ENCODE results near the gene GPNMB.

Gene GPNMB

DNA sequence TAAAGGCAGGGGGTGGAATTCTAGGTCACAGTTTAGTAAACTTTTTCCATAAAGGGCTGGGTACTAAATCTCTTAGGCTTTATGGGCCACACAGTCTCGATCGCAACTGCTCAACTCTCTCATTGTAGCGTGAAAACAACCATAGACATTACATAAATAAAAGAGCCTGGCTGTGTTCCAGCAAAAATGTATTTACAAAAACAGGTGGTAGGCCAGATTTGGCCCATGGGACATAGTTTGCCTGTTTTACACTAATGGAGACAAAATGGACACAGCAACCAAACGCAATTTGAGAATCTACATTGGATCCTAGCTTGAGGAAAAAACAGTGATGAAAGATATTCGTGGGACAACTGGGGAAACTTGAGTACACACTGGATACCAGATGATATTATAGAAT lies 29.3 kb downstream of the GPNMB start:
- DNase-seq = peak in 1 of 2 experiments; percentile 43

DNA sequence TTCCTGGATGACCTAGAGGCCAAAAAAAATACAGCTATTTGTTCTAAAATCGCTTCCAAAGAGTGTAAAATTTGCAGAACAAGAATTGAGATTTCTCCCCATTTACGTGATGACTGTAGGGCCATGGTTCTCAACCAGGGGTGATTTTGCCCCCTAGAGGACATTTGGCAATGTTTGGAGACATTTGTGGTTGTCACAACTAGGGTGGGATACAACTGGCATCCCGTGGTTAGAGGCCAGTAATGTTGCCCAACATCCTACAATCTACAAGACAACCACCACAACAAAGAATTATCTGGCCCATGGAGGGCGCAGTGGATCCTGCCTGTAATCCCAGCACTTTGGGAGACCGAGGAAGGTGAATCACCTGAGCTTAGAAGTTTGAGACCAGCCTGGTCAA lies 29.8 kb downstream of the GPNMB start:
- DNase-seq = peak in 1 of 2 experiments; percentile 19

DNA sequence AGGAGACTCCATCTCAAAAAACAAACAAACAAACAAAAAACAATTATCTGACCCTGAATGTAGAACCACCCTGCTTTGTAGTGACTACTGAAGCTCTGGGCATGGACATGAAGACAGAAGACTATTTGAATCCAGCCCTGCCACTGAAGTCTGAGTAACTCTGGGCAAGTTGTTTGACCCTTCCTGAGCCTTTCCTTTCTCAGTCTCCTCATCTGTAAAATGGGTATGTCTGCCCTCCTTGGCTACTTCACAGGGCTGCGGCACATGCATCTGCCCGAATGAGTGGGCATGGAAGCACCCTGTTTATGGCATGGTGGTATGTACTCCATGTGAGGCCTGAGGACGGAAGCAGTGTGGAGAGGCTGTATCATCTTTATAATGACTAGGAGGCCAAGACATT lies 30.4 kb downstream of the GPNMB start:
- no peak for DNase-seq

DNA sequence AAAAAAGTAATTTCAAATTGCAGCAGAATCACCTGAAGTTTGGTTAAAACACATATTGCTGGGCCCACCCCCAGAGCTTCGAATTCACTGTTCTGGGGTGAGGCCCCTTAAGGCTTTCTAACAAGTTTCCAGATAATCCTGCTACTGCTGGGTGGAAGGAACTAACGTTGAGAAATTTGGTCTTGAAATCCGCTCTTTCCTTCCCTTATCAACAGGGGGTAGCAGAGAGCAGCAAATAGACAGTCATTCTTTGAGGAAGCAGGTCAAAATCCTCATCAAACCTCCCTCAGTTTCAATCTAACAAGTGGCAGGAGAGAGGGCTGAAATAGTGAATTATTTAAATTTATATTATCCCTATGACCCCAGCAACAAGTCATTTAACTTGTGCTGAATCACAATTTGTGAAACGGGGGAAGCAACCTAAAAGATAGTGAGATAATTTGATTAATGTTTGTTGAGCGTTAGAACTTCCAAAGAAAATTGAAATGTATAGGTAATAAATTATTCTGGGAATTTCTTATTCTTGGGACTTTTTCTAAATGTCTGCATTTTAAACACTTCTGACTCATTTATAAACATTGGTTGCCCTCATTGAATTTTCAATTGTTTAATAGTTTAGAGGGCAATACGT lies 30.9 kb downstream of the GPNMB start:
- DNase-seq = peak; percentile 78 to 81

DNA sequence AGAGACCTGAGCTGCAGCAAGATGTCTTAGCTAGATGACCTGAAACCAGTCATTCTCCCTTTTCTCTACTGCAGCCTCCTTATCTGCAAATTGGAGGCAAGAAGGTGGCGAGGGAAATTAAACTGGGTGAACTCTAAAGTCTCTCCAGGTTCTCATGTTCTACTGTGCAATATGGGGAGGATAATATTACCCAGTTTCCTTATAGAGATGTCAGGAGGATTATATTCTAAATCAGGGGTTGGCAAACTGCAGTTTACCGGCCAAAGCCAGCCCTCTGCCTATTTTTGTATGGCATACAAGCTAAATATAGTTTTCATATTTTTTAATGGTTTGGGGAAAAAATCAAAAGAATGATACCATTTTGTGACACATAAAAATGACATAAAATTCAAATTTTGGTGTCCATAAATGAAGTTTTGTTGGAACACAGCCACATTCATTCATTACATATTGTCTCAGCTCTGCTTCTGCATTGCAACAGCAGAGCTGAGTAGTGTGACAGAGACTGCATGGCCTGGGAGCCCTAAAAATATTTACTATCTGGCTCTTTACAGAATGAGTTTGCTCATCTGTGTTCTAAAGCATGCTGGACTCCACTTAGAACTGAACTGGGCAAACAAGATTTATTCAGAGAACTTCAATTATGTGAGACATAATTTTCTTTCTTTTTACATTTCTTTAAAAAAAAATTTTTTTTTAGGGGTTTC lies 33.4 kb downstream of the GPNMB start:
- DNase-seq = no peak

DNA sequence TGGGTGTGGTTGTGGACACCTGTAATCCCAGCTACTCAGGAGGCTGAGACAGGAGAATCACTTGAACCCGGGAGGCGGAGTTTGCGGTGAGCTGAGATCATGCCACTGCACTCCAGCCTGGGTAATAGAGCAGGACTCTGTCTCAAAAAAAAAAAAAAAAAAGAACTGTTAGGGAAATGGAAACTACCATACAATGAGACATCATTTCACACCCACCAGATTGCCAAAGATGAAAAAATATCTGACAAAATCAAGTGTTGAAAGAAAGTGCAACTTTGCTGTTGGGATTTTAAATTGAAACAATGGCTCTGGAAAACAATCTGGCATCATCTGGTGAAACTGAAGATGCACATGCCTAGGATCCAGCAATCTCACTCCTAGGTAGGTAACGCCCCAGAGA lies 36.5 kb downstream of the GPNMB start:
- no peak for DNase-seq

DNA sequence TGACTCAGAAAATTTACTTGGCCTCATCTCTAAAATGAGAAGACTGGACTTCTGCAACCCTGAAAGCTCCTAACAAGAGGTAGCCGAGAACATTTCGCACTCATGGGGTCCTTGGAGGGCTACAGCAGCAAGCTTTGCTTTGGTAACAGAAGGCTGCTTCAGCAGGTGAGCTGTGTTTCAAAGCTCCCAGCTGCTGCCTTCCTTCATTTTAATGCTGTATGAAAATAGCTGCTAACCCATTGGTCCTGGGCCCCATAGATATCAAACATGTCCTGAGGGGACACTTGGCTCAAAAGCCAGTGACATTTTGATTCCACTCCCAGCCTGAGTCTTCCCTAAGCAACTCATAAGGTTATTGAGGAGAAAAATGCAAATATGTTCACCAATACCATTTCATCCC lies 38.3 kb downstream of the GPNMB start:
- DNase-seq = no peak

DNA sequence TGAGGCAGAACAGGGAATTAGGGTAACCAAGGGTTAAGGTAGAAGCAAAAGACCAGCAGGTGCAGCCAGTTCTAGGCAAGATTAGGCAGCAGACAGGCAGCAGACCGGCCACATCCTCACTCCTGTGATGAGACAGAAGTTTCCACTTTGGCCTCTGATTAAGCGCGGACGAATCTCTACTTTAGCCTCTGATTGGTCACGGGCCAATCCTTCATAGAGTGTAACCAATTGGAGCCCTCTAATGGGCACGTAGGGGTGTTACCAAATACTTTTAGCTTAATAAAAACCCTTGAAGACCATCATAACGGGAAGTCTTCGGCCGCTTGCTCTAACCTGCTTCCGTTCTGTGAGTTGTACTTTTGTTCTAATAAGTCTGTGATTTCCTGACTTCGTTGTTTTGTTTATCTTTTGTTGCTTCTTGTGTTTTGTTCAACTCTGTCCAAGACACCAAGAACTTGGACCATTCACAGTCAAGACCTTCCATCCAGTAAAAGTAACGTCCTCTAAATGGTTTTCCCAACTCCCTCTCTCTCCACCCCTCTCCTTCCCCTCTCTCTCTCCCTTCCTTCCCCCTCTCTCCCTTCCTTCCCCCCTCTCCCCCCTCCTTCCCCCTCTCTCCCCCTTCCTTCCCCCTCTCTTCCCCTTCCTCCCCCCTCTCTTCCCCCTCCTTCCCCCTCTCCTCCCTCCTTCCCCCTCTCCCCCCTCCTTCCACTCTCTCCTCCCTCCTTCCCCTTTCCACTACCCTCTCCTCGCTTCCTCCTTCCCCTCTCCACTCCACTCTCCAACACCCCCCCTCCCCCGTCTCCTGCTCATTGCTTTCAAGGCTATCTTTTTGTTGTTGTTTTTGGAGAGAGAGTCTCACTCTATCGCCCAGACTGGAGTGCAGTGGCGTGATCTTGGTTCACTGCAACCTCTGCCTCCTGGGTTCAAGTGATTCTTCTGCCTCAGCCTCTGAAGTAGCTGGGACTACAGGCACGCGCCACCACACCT lies 39.4 kb downstream of the GPNMB start:
- no peak for DNase-seq

DNA sequence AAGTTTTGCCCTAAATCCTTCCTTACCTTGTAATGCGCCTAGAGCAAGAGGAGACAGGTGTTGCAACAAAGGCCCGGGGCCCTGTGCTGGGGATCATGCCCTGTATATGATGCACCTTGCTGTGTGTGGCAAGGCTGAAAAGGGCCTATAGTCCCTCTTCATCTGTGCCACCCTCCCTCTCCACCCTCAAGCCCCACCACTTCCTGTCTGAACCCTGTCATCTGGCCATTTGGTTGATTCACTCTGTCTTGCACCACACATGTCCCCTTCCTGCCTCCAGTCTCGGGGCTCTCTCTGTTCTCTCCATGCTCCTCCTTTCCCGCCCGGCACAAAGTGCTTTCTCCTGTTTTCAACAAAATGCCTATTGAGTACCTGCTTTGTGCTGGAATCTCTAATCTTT lies 41.0 kb downstream of the GPNMB start:
- DNase-seq = no peak

DNA sequence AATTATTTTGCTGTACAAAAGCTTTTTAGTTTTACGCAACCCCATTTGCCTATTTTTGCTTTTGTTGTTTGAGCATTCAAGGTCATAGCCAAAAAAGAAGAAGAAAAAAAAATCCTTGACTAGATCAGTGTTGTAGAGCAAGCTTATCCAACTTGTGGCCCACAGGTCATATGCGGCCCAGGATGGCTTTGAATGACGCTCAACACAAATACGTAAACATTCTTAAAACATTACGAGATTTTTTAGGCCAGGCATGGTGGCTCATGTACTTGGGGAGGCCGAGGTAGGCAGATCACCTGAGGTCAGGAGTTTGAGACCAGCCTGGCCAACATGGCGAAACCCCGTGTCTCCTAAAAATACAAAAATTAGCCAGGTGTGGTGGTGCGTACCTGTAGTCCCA lies 44.4 kb downstream of the GPNMB start:
- no peak for DNase-seq

DNA sequence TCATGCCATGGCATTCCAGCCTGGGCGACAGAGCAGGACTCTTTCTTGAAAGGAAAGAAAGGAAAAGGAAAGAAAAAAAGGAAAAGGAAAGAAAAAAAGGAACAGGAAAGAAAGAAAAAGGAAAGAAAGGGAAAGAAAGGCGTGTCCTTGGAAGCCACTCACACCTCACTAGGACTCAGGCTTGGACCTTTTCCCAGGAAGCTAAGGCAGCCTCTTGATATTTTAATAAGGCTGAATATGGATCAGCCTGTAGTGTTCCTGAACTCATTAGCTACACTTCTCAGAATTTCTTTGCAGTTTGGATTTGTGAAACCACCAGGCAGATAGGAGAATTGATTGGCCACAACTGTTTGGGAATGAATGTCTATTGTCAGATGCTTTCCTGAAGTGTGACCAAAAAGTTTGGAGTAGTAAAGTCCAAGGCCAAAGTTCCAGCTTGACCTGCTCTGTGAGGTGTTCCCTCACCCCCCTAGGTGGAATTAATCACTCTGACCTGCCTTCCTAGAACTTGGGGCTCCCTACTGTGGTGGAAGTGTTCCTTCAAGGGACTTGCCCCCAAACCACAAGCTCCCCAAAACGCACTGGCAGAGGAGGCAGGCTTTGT lies 45.5 kb downstream of the GPNMB start:
- no peak for DNase-seq

DNA sequence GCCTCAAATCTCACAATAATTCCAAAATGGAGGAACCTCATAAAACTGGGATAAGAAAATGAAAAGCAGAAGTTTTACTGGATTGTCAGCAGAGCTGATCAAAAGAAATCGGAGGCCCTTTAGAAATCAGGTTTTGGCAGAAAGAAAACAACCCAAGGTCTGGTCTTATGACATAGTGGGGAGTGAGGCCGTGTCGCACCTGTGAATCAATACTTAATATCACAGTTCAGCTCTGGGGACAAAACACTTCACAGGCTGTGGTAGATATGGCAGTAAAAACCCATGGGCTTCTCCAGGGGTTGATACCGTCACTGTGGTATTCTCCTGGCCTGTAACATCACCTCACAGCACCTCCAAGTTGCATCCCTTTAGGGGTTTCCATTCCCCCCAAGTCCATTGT lies 46.0 kb downstream of the GPNMB start:
- no peak for DNase-seq

DNA sequence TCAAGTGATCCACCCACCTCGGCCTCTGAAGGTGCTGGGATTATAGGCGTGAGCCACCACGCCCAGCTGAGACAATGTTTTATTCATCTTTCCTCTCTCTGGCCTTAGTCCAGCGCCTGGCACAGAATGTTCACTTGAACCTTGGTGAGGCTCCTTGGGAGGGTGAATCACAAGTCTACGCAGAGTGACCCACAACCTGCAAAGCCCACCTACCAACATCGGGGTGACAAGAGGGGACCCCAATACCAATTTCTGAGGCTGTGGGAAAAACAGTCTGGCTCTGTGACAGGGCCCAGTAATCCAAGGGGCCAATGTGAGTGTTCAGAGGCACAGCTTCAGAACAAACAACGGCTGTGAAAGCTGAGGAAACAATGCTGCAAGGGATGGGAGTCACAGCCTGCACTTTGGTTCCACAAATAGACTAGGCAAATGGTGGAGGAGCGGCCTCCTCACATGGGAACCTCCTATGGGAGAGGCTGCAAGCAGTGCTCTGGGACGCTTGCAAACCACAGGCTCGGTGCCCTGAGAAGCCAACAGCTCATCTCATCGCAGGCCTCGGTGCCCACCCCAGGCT lies 47.0 kb downstream of the GPNMB start:
- no peak for DNase-seq

DNA sequence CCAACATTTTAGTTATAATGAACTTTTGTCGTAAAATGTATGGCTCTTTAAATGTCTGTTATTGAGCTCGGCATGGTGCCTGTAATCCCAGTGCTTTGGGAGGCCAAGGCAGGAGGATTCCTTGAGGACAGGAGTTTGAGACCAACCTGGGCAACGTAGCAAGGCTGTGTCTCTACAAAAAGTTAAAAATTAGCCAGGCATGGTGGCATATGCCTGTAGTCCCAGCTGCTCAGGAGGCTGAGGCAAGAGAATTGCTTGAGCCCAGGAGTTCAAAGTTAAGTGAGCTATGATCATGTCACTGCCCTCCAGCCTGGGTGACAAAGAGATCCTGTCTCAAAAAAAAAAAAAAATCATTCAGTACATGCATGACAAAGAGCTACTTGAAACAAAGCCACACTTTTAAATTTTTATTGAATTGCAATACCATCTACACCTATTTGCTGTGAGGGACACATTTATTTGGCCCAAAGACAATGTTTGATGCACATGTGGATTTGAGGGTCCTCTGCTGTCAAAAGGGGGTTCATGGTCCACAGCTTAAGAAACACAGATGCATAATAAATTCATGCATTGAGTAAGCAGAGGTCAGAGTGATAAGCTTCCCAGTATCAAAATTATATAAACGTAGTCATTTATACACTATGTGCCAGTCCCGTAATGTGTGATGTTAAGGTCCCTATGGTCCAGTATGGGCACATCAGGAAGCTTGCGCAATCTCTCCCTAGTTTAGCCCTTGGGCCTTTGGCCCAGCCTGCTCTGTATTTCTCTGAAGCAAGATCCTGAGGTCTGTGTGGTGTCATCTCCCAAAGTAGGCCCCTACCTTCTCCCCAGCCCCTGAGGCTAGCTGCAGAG lies 48.2 kb downstream of the GPNMB start:
- DNase-seq = no peak

DNA sequence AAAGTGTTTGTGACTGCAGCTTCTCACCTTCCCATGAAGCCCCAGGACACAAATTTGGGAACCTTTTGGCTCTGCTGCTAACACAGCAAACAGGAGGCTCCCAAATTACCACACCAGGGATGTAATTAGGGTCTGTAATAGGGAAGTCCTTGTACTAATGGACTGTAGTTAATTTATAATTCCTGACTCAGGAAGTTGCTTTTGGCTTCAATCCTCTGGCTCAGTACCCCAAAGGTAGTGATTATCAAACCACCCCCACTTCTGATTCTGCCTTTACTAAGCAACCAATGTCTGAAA lies 48.8 kb downstream of the GPNMB start:
- DNase-seq = peak; percentile 45 to 75

DNA sequence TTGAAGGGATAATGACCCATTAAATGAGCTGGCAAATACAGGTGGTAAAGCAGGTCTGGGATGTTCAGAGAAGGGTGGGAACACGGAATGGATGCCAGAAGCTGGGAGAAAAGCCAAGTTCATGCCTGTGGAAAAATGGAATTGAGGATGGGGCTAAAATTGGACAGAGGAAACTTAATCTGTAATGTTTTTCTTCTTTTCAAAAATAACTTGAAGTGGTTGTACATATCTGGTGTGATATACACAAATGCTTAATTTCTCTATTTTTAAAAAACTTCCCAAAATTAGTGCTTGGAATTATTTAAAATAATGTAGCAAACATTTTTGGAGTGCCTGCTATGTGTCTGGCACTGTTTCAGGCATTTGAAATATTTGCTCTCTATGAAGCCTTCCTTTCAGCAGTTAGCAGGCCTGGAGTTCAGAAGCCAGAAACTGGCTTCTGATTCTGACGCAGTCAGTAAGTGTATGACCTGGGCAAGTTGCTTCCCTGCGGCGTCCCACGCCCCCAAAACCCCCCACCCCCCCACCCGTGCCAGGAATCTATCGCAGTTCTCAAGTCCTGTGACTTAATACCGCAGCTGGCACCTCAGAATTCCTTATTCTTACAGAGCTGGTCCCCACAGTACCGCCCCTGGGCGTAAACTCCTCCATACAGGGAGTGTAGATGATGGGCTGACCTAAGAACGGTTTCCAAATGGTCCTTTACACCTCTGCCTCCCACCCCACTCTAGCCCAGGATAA lies 51.7 kb downstream of the GPNMB start:
- DNase-seq = peak in 1 of 2 experiments; percentile 34

DNA sequence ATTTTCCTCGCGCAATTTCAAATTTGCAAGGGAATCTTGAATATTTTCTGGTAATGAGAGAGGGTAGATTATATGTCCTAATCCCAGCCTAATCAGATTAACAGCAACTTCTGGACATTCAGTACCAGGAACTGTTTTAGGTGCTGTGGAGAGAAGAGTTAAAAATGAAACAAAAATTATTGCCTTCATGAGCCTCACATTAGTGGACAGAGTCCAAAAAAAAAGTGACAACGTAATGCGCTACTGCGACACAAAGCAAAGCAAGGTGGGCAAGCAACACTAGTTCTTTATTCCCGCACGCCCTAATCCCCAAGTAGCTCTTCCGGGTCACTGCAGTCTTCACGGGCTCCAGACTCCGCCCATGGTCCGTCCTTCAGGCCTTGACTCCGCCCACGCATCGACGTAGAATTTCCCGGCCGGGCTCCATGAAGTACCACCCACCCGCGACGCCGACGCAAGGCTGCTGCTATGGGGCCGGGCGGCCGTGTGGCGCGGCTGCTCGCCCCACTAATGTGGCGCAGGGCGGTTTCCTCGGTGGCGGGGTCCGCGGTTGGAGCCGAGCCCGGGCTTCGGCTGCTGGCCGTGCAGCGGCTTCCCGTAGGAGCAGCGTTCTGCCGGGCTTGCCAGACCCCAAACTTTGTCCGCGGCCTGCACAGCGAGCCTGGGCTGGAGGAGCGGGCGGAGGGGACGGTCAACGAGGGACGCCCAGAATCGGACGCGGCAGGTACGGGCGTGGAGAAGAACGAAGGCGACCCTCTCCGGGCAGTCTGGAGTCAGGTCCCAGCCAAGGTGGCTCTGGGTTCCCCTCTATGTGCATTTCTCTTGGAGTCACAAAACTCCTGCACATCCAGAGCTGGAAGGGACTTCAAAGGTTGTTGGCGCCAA lies 52.6 kb downstream of the GPNMB start, which contains the start of gene MALSU1:
Gene MALSU1, plus strand, starts transcription at position 455 of the 885 bp plus-strand sequence. Its CDS starts 14 bp downstream, at position 469.
- peak; percentile 98 to 99 for DNase-seq

DNA sequence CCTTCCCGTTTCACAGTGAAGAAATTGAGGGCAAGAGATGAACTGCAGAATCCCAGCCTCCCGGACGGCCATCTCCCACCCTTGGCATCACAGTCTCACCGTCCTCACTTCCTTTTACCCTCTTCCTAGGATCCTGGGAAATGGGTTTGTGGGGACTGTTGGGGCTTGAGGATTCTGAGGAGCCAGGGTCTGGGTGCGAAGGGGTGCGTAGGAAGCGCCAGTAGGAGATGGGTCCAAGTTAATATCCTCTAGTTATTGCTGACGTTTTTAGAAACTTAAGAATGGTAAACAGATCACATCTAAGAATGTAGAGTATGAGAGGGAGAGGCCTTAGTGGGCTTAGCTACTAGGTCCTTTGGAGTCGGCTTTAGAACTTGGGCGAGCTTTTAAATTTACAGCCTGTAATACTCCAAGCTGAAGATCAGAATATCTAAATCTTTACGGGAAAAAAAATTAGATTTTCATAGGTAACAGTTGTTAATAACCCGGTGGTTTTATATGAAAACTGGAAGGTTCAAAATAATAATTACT lies 53.3 kb downstream of the GPNMB start:
- DNase-seq = no peak

DNA sequence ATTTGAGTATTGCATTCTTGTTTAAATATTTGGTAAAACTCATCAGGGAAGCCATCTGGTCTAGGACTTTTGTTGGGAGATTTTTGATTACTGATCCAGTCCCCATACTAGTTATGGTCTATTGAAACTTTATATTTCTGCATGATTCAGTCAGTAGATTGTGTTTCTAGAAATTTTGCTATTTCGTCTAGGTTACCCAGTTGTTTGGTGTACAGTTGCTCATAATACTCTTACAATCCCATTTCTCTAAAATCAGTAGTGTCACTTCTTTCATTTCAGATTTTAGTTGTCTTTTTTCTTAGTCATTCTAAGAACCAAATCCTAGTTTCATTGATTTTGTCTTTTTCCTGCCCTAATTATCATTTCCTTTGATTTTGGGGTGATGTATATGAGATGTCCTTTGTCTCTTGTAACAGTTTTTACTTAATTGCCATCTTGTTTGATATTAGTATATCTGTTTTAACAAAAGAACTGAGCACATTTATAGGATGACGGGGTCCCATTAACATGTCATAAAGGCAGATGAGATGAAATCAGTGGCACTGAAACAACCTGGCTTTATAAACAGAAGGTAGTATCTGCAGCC lies 60.5 kb downstream of the GPNMB start:
- DNase-seq = no peak

Measured in NCI-H2081 (cell line).